Fibroblast of upper back skin (primary cell): ENCODE results near the gene DSCAML1.

Source experiments
- DNase-seq: peaks from one replicate; pipeline ENCODE4 v3.0.0-alpha.2; 2013

DSCAML1 gene

GRCh38 chr11:117603932-117604331 is 193.1 kb downstream of the DSCAML1 start:
- no peak for DNase-seq

GRCh38 chr11:117601006-117601708 is 195.9 kb downstream of the DSCAML1 start:
- no peak for DNase-seq

GRCh38 chr11:117600234-117600783 is 196.7 kb downstream of the DSCAML1 start:
- DNase-seq = no peak

DNA sequence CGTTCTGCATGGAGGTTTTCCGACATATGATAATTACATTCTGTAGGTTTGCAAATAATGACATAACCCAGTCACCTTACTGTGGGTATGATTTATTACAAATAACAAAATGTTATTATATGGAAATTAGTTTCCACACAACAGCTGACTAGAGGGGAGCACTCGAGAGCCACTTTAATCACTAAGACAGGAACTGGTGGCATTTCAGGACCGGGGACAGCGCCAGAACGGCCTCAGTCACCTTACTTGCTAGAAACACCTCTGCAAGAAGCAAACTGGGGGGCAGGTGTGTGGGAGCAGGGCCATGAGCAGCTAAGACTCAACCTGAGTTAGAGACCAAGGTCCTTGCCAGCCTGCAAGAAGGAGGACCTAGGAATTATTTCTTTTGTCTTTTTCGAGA is 199.9 kb downstream of the DSCAML1 start:
- peak; percentile 45 for DNase-seq

DNA sequence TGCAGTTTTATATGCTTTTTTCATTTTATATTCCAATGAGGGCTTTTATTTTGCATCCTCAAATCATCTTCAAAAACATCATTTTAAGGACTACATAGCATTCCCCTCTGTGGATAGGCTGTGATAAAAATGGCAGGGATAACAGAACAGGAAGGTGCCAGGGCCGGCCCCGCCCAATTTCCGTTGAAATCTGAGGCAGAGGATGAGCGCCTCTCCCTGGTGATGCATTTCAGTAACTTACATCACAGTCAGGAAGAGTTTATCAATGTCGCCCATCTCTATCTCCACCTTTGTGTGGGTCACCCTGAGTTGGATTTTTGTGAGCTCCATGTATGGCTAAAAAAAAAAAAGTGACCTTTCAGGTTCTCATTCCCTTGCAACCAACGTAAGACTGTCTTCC is 201.6 kb downstream of the DSCAML1 start:
- no peak for DNase-seq

- no peak for DNase-seq
These were observed 202.3 kb downstream of the DSCAML1 start for GRCh38 chr11:117594721-117595120.

DNA sequence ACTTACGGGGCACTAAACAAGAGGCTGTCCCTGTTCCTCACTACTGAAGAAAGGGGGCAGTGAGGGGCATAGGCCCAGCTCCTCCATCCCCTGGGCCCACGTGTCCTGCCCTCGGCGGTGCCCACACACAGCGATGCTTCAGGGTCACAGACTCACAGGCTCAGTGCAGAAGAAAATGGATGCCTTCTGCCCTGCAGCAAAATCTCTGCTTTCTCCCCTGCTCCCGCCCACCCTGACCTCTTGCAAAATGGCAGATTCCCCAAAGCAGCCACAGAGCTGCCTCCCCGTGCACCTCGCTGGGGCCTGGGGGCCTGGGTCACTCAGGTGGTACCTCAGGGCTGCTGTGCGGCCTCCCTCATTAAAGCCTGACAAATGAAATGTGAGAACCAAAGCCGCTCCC is 204.0 kb downstream of the DSCAML1 start:
- DNase-seq = no peak

DNA sequence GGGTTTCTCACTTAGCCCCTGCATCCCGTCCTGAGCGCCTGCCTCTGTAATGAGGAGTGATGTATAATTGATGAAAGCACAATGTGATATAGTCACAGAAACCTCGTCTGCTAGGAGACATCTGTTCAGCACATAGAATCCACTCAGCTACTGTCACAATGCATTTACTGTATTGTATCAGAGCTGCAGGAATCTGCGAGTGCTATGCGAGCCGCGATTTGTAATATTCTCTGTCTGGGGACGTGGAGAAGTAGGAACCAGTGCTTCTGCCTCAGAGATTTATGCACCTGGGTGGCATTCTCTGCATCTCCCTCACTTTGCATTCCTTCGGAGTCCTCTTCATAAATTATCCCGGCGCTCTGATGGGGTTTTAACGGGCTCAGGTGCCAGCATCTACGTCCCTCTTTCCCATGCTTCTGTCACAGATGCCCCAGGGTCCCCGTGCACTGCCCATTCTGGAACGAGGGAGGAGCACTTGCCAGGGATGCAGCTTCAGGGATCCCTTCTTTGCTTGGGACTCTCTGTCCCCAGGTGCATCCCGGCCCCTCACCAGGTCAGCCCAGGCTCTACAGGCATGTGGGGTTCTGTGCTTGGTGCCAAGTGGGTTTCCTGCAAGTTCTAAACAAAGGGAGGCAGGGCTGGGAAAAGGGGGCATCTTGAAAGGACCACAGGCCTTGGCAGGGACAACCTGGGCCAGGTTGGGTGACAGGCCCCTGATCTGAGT is 205.5 kb downstream of the DSCAML1 start:
- no peak for DNase-seq

DNA sequence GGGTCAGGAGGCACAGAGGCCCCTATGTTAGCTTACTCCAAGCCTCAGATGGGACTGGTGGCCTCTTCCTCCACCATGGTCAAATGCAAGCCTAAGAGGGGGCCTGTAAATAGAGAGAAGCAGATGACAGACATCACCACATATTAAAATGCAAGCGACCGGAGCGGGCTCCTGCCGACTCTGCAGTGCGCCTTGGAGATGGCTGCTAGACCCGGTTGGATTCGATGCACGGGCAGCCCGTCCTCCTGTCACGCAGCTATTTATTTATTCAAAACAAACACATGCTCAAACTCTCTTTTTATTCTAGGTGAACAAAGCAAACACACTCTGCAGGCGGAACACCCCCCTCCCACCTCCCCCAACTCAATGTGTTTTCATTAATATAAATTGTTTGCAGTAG is 208.0 kb downstream of the DSCAML1 start:
- DNase-seq = no peak

GRCh38 chr11:117588166-117588810 is 208.7 kb downstream of the DSCAML1 start:
- DNase-seq = no peak

GRCh38 chr11:117587416-117587815 is 209.6 kb downstream of the DSCAML1 start:
- no peak for DNase-seq

DNA sequence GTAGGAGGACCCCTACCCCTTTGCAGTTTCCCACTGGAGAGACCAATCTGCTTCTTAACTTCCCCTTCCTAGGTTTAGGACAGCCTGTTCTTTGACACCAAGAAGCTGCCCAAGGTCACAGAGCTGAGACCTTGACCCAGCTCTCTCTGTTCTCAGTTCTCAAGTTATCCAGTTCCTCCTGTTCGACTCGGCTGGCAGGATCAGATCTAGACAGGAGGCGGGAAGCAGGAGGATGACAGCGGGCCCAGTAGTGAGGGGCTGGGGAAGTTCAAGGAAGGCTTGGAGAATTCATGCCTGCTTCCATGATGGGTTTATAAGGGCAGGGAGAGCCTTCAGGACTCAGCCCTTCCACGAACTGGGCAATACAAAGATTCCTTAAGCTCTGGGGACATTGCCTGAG is 210.6 kb downstream of the DSCAML1 start:
- DNase-seq = no peak

GRCh38 chr11:117585631-117586030 is 211.4 kb downstream of the DSCAML1 start:
- no peak for DNase-seq

- peak; percentile 60 for DNase-seq
These were observed 212.8 kb downstream of the DSCAML1 start for GRCh38 chr11:117584056-117584830.

DNA sequence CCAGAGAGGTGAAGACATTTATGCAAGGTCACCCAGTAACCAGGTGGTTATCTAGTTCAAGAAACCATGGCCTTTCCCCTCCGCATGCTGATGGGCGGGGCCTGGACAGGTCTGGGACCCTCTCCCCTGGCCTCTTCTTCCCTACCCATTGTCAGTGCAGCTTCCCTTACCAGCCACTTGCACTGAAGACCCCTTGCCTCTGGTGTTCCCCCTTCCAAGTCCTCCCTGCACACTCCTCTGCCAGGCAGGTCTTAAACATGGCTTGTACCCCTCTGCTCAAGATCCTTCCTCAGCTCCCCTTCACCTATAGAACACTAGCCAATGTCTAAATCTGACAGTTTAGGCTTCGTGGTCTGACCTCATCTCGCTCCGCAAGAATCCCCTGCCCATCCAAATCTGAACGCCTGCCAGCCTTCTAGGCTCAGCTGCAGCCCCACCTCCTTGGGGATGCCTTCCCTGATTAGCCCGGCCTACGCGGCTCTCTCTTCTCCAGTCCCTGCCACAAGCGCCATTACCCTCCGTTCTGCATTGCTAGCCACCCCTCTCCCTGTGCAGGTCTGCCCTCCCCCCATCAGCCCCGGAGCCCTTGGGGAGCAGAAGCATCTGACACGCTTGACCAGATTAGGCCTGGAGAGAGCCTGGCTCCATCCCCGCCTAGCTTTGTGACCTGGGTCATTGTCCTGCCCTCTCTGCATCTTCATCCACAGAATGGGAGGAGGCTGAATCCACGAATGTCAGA is 213.8 kb downstream of the DSCAML1 start:
- peak; percentile 28 for DNase-seq

DNA sequence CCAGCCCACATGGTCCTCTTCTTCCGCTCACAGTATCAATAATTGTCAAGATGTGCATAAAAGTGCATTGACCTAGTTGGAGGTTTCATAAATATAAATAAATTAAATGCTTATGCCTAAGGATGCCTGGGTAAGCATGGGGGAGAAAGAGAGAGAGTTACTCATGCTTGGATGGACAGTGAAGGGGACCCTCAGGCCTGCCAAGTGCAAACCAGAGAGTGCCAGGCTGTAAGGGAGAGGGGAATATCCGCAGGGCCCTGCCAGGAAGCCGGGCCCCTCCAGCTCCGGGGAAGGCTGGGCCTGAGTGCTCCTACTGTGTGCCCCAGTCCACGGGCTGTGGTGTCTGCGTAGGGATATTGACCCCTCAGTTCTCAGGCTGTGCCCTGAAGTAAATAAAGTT is 214.6 kb downstream of the DSCAML1 start:
- no peak for DNase-seq

DNA sequence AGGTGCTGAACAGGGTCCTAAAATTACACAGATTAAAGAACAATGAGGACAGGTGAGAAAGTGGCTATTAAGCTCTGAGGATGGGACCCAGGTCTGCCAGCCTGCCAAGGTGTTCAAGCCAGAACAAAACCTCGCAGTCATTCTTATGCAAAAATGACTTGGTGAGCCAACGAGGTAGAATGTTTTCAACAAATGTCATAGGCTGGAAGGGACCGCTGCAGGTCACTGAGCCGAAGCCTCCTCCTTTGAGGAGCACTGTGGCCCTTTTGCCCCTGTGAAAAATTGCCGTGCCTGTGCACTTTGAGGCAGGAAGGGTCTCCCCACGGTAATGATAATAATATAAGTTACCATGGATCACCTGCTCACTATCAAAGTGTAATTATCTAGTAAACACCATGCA is 216.2 kb downstream of the DSCAML1 start:
- no peak for DNase-seq

GRCh38 chr11:117579161-117579560 is 217.9 kb downstream of the DSCAML1 start:
- DNase-seq = no peak

- no peak for DNase-seq
These were observed 221.2 kb downstream of the DSCAML1 start for GRCh38 chr11:117575856-117576255.

DNA sequence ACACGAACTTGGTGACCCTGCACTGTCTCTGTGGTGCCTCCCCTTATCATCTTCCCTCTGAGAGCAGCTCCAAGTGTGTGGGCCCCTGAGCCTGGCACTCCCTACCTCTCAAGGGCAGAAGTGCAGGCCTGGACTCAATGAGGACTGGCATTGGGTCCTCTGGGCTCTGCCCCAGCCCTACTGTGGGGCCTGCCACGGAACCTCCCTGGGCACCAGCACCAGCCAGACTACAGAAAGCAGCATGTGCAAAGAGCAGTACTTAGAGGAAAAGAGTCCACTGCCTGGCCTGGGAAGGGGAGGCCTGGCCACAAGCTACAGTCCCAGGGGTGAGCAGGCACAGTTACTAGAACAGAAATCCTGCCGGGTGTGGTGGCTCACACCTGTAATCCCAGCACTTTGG is 222.5 kb downstream of the DSCAML1 start:
- DNase-seq = no peak

DNA sequence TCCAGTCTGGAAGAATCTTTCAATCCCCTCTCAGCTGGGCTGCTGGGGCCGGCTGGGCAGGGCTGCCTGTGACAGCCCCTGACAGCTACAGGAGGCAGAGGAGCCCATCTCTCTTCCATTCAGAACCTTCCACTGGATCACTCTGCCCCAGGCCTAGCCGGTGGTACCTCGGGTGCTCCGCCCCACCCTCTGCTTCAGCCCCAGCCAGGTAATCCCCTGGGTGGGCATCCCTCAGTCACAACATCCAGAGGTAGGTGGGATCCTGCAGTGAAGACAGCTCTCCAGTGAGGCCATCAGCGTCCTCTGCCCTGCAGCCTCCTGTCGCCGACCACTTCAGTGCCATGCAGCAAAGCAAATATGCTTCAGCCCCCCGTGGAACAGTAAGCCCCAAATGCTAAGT is 223.7 kb downstream of the DSCAML1 start:
- DNase-seq = no peak

GRCh38 chr11:117572671-117573070 is 224.3 kb downstream of the DSCAML1 start:
- DNase-seq = no peak
